Measurements from ENCODE around the gene TACC3. TPM values are rescaled to one million over a fixed set of nuclear protein-coding genes. Genes with fewer than 3 reads are reported as not detected.

TACC3 gene
- total RNA-seq, 1 donor from 2014 or later, result 15.9 TPM

DNA sequence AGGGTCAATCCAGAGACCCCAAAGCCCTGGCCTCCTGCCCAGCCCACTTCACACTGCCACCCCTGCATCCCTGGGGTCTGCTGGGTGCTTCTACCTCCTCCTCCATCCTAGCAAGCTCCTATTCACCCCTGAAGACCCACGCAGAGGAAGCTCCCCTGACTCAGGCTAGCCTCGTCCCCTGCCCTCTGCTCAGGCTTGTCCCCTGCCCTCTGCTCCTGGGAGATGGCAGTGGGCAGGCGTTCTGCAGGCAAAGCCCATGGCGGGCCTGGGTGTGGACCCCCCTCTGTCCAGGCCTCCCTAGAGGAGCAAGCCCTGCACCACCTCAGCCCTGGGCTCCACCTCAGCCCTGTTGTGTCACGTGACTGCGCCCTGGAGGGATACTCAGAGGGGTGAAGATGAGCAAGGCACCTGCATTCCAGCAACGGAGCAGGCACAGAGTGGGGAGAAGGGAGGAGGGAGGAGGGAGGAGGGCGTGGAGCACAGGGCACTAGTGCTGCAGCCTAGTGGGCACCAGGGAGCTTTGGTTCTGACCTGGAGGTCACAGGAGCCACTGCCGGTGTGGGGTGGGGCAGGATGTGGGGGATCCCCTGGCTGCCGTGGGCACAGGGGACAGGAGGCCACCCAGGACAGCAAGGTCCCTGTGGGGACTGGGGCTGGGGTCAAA, 44.2 kb downstream of the TACC3 start:
- no peak overlapping the region for H3K4me3 Mint-ChIP-seq (ENCODE audit: unreplicated experiment)
- no peaks in the 10 kb centered on the region for H3K4me1 Mint-ChIP-seq (ENCODE audit: low read depth)
- DNase-seq (ENCODE audit: low spot score), result no peak
- no peaks in the 10 kb centered on the region for H3K36me3 Mint-ChIP-seq (ENCODE audit: low read depth)
- no peak overlapping the region for H3K27ac Mint-ChIP-seq (ENCODE audit: unreplicated experiment)
- TF ChIP-seq, protein P1, sequence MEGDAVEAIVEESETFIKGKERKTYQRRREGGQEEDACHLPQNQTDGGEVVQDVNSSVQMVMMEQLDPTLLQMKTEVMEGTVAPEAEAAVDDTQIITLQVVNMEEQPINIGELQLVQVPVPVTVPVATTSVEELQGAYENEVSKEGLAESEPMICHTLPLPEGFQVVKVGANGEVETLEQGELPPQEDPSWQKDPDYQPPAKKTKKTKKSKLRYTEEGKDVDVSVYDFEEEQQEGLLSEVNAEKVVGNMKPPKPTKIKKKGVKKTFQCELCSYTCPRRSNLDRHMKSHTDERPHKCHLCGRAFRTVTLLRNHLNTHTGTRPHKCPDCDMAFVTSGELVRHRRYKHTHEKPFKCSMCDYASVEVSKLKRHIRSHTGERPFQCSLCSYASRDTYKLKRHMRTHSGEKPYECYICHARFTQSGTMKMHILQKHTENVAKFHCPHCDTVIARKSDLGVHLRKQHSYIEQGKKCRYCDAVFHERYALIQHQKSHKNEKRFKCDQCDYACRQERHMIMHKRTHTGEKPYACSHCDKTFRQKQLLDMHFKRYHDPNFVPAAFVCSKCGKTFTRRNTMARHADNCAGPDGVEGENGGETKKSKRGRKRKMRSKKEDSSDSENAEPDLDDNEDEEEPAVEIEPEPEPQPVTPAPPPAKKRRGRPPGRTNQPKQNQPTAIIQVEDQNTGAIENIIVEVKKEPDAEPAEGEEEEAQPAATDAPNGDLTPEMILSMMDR (IDR thresholded peaks at IDR 0.05), result no peak
- no peaks in the 10 kb centered on the region for H3K9me3 Mint-ChIP-seq (ENCODE audit: low read depth)
- no peaks in the 10 kb centered on the region for H3K27me3 Mint-ChIP-seq (ENCODE audit: low read depth)

DNA sequence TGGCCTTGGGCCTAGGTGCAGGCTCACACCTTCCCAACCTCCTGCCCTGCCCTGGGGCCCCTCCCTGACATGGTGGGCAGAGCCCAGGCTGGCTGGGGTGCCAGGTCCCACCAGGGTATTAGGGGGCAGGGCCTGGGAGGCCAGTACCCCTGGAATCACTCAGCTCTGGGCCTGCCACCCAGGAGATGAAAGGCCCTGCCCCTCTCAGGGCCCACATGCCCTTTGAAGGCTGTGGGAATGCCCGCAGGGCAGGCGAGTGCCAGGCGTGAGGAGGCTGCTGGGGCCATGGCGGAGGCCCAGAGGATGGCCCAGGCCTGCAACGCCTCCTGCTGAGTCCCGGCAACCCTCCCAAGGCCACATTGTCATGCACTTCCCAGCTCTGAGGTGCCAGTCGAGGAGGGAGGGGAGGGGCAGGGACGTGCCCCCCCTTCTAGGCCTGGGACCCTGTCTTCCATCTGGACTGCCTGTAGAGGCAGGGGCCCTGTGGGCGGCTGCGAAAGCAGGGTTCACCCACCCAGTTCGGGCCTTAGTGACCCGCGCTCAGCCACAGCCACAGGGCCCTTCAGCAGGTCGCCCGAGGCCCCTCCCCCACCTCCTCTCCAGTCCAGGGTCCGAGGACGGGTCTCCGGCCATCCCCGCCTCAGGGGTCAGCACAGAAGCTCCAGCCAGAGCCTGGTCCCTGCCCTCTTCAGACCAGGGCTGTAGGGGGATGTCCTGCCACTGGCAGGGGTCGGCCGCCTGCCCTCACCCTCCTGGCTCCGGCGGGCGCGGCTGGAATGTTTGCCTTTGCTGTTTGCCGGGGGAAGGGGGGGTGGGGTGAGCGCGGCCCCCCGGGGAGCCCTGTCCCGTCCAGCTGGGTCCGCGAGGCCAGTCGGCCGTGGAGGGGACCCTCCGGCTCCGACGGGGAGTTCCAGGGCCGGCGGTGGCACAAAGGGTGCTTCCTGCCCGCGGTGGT, 45.1 kb downstream of the TACC3 start:
- H3K27ac Mint-ChIP-seq (ENCODE audit: unreplicated experiment), result no peak overlapping the region
- TF ChIP-seq, protein P1 (IDR thresholded peaks at IDR 0.05), result no peak
- H3K9me3 Mint-ChIP-seq (ENCODE audit: low read depth), result no peaks in the 10 kb centered on the region
- no peaks in the 10 kb centered on the region for H3K4me1 Mint-ChIP-seq (ENCODE audit: low read depth)
- H3K36me3 Mint-ChIP-seq (ENCODE audit: low read depth), result no peaks in the 10 kb centered on the region
- no peak for DNase-seq (ENCODE audit: low spot score)
- H3K4me3 Mint-ChIP-seq (ENCODE audit: unreplicated experiment), result no peak overlapping the region
- H3K27me3 Mint-ChIP-seq (ENCODE audit: low read depth), result no peaks in the 10 kb centered on the region

DNA sequence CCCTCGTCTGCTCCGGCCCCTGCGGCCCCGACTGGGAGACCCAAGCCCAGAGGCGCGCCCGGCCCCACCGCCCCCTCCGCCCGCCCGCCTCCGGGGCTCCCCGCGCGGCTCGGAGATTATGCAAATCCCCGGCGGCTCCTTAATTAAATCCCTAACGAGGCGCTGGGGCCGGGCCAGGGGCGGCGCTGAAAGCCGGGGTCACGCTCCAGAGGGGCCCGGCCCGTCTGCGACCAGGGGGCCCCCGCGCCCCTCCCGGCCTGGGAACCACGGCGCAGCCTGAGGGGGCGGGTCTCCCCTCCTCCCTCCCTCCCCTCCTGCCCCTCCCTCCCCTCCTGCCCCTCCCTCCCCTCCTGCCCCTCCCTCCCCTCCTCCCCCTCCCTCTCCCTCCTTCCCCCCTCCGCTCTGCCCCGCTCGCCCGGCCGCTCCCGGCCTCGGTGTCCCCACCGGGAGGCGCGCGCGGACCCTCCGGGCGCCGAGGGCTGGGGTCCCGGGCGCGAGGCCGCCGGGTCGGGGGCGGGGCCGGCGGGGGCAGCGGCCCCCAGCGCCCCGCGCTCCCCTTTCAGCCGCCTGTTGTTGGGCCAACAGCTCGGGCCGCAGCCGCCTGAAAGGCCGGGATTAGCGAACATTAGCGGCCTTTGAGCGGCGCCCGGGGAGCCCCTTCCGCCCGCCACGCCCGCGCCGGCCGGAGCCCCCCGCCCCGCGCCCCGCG, 45.9 kb downstream of the TACC3 start:
- DNase-seq (ENCODE audit: low spot score), result no peak
- TF ChIP-seq, protein P1 (IDR thresholded peaks at IDR 0.05), result no peak
- H3K4me3 Mint-ChIP-seq (ENCODE audit: unreplicated experiment), result no peak overlapping the region
- H3K9me3 Mint-ChIP-seq (ENCODE audit: low read depth), result no peaks in the 10 kb centered on the region
- no peak overlapping the region for H3K27ac Mint-ChIP-seq (ENCODE audit: unreplicated experiment)
- H3K27me3 Mint-ChIP-seq (ENCODE audit: low read depth), result no peaks in the 10 kb centered on the region
- no peaks in the 10 kb centered on the region for H3K36me3 Mint-ChIP-seq (ENCODE audit: low read depth)
- no peaks in the 10 kb centered on the region for H3K4me1 Mint-ChIP-seq (ENCODE audit: low read depth)

DNA sequence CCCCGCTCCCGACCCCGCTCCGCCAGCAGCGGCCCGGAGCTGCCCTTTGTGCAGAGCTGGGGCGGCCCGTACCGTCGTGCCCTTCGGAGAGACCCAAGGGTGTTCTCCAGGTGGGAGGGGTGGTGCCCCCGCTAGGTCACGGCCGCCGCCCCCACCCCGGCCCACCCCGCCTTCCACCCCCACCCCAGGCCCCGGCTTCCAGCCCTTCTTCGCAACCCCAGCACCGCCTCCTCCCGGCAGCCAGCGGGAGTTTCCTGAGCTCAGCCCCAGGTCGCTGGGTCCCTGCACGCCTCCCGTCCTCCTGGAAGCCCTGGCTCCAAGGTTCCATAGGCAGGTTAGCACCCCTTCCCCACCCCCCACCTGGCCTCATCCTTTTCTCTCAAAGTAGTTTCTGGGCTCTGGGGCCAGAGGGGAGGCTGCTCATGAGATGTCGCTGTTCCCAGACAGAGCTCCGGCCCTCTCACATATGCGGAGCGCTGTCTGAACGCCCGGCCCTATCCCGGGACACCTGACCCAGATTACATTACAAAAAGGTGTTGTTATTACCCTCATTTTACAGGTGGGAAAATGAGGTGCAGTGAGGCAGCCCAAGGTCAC, 46.5 kb downstream of the TACC3 start:
- Mint-ChIP-seq H3K36me3 (ENCODE audit: low read depth) (no peaks in the 10 kb centered on the region), H3K27ac (ENCODE audit: unreplicated experiment) (no peak overlapping the region), H3K4me3 (ENCODE audit: unreplicated experiment) (peak overlapping the region; percentile 54)

More for the DNA sequence above, 46.5 kb downstream of the TACC3 start:
- Mint-ChIP-seq H3K27me3 (ENCODE audit: low read depth) (no peaks in the 10 kb centered on the region), H3K4me1 (ENCODE audit: low read depth) (no peaks in the 10 kb centered on the region), H3K9me3 (ENCODE audit: low read depth) (no peaks in the 10 kb centered on the region)
- DNase-seq (ENCODE audit: low spot score), result no peak
- TF ChIP-seq, protein P1 (IDR thresholded peaks at IDR 0.05), result peak; percentile 75
